T-helper 1 cell treated with Interleukin-12 subunit alpha and Interleukin-12 subunit beta and Interleukin-4 antibody, amounts not matched to agents 30 μg/mL and 1 μg/mL, for 36 hours (primary cell): ENCODE results near the gene NAT16.
"Not testable (repeated sequence)": the region's sequence is repeated elsewhere in the genome, so short reads cannot be mapped to it uniquely, and the experiment has no call there.

Experiments used
- H3K27ac Mint-ChIP-seq: one replicate; pipeline ENCODE4 v1.8.0; 2021; ENCODE audit warnings: mild to moderate bottlenecking, mixed read lengths
- H3K27me3 Mint-ChIP-seq: one replicate; pipeline ENCODE4 v1.8.0; 2021; ENCODE audit warnings: low read depth, mixed read lengths
- H3K36me3 Mint-ChIP-seq: one replicate; pipeline ENCODE4 v1.8.0; 2021; ENCODE audit warnings: low read depth, mixed read lengths
- H3K4me1 Mint-ChIP-seq: one replicate; pipeline ENCODE4 v1.8.0; 2021; ENCODE audit warnings: low read depth, mixed read lengths
- H3K4me3 Mint-ChIP-seq: one replicate; pipeline ENCODE4 v1.8.0; 2021; ENCODE audit warnings: mild to moderate bottlenecking, moderate library complexity, mixed read lengths
- H3K9me3 Mint-ChIP-seq: one replicate; pipeline ENCODE4 v1.8.0; 2021; ENCODE audit warnings: mixed read lengths

The NAT16 gene

DNA sequence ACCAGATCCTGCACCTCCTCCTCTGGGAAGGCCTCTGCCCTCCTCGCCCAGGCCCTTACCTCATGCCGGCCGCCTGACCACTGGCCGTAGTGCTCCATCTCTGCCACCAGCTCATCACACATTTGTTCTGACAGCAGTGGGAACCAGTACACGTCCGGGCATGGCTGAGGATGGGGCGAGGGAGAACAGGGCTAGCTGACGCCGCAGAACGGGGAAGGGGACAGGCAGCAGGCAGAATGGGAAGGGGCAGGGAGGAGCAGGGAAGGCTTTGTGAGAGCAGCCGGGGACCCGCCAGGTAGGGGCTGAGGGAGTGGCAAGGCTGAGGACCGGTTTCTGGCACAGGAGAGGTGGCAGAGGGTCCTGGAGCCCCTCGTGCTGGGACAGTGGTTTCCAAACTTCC is 28.7 kb upstream of the NAT16 start:
- Mint-ChIP-seq H3K9me3 (no peaks in the 10 kb centered on the region), H3K4me1 (peaks cover under 1% of the 10 kb centered on the region), H3K27ac (no peak overlapping the region), H3K27me3 (peaks cover 6% of the 10 kb centered on the region), H3K4me3 (no peak overlapping the region), H3K36me3 (peaks cover 13% of the 10 kb centered on the region)

- Mint-ChIP-seq H3K36me3 (peaks cover 13% of the 10 kb centered on the region), H3K27me3 (peaks cover 18% of the 10 kb centered on the region), H3K4me3 (no peak overlapping the region), H3K27ac (no peak overlapping the region), H3K4me1 (peaks cover 2% of the 10 kb centered on the region), H3K9me3 (no peaks in the 10 kb centered on the region)
Observed at GRCh38 chr7:101207459-101207858, 27.4 kb upstream of the NAT16 start.

DNA sequence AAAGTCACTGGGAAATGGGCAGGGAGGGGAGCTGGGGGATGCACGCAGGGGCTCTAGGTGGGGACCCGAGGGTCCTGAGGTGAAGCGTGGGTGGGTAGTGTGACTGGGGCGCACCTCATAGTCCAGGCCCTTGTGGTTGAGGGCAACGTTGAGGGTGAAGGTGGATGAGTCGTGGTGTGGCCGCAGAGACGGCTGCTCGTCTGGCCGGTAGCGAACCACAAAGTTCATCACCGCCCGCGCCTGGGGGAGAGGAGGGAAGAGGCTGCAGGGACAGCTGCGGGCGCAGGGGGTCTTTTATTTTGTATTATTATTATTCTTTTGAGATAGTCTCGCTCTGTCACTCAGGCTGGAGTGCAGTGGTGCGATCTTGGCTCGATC is 26.6 kb upstream of the NAT16 start:
- Mint-ChIP-seq H3K4me3 (no peak overlapping the region), H3K27ac (no peak overlapping the region), H3K9me3 (no peaks in the 10 kb centered on the region), H3K4me1 (peaks cover 2% of the 10 kb centered on the region), H3K36me3 (peaks cover 13% of the 10 kb centered on the region), H3K27me3 (peaks cover 21% of the 10 kb centered on the region)

DNA sequence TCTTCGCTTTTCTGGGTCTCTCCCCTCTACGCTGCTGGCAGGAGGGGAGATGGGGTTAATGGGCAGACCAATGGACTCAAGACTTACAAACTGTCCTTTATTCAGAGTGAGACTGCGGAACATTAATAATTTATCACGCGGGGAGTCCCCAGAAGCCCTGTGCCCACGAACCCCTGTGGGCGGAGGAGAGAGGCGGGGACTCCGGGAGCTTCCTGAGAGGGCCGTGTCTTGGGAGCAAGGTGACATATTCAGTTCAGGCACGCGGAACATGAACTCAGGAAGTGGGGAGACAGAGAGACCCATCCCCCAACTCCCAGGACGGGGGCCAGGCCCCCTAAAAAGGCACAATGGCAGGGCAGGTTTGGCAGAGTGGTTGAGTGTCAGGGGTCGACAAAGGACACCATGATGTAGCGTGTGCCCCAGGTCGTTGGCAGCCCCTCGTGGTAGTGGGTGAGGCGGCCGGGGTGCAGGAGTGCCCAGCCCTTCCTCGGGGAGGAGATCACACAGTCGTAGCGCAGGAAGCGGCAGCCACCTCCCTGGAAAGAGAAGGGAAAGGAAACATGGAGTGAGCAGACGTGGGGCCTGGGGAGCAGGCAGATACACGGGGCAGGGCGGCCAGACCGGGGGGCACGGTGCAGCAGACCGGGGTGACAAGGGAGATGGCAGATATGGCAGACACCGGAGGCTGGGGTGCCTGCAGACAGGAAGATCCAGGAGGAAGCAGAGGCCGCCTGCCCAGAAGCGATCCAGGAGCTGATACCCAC is 26.0 kb upstream of the NAT16 start:
- Mint-ChIP-seq H3K36me3 (peaks cover 13% of the 10 kb centered on the region), H3K4me3 (no peak overlapping the region), H3K27me3 (peaks cover 27% of the 10 kb centered on the region), H3K27ac (no peak overlapping the region), H3K9me3 (no peaks in the 10 kb centered on the region), H3K4me1 (peaks cover 2% of the 10 kb centered on the region)

DNA sequence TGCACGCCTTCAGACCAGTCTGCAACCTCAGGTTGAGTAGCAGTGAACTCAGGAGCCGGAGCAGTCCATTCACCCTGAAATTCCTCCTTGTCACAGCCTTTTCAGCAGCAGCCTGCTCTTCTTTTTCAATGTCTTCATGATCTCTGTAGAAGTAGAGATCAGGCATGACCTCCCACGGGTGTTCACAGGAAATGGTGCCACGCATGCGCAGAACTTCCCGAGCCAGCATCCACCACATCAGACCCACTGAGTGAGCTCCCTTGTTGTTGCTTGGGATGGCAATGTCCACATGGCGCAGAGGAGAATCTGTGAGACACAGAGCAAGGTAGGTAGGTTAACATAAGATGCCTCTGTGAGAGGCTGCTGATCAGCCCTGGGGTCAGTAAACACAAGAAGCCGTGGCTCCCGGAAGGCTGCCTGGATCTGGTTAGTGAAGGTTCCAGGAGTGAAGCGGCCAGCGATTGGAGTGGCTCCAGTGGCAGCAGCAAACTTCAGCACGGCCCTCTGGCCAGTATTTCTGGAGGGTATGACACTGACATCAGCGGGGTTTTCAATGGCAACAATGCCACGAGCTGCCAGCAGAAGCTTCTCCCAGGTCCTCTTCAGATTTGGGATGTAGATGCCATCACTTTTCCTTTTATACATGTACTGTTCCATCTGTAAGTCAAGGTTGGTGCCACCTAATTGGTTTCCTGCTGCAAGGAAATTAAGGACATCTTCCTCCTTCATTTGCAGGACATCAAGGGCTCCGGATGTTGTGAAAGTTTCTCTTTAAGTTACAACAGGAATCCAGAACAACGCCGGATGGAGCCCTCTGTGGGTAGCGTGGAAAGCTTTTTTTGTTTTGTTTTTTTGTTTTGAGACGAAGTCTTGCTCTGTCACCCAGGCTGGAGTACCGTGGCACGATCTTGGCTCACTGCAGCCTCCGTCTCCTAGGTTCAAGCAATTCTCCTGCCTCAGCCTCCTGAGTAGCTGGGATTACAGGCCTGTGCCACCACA is 23.9 kb upstream of the NAT16 start:
- peaks cover 13% of the 10 kb centered on the region for H3K36me3 Mint-ChIP-seq
- H3K9me3 Mint-ChIP-seq, H3K4me1 Mint-ChIP-seq: not testable (repeated sequence)
- H3K4me3 Mint-ChIP-seq = peak overlapping the region; percentile 73
- peaks cover 39% of the 10 kb centered on the region for H3K27me3 Mint-ChIP-seq
- peak overlapping the region; percentile 84 for H3K27ac Mint-ChIP-seq

DNA sequence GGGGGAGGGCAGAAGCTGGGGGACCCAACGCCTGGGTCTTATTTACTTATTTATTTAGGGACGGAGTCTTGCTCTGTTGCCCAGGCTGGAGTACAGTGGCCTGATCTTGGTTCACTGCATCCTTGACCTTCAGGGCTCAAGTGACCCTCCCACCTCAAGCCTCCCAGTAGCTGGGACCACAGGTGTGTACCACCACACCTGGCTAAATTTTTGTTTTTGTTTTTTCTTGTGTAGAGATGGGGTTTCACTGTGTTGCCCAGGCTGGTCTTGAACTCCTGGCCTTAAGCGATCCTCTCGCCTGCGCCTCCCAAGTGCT is 22.5 kb upstream of the NAT16 start:
- H3K4me3 Mint-ChIP-seq = no peak overlapping the region
- H3K4me1 Mint-ChIP-seq = peaks cover 3% of the 10 kb centered on the region
- H3K36me3 Mint-ChIP-seq = peaks cover 7% of the 10 kb centered on the region
- H3K9me3 Mint-ChIP-seq = no peaks in the 10 kb centered on the region
- peaks cover 39% of the 10 kb centered on the region for H3K27me3 Mint-ChIP-seq
- H3K27ac Mint-ChIP-seq = no peak overlapping the region

GRCh38 chr7:101201695-101202602 is 21.9 kb upstream of the NAT16 start:
- Mint-ChIP-seq H3K4me1 (peaks cover 3% of the 10 kb centered on the region), H3K27ac (no peak overlapping the region), H3K9me3 (no peaks in the 10 kb centered on the region), H3K36me3 (peaks cover 7% of the 10 kb centered on the region), H3K4me3 (no peak overlapping the region), H3K27me3 (peaks cover 39% of the 10 kb centered on the region)

- peaks cover 4% of the 10 kb centered on the region for H3K36me3 Mint-ChIP-seq
- peaks cover 3% of the 10 kb centered on the region for H3K4me1 Mint-ChIP-seq
- no peak within 1 kb of the TSS for H3K4me3 Mint-ChIP-seq
- no peaks in the 10 kb centered on the region for H3K9me3 Mint-ChIP-seq
- no peak within 1 kb of the TSS for H3K27ac Mint-ChIP-seq
- H3K27me3 Mint-ChIP-seq = peaks cover 39% of the 10 kb centered on the region
Observed at GRCh38 chr7:101200862-101201599, 20.9 kb upstream of the NAT16 start, which contains the start of gene MOGAT3. TSS of gene MOGAT3 (minus strand) at chr7:101201036. CDS start at chr7:101200854, 182 bp downstream.

GRCh38 chr7:101200504-101200861 is 20.4 kb upstream of the NAT16 start:
- H3K9me3 Mint-ChIP-seq = no peaks in the 10 kb centered on the region
- H3K27me3 Mint-ChIP-seq = peaks cover 39% of the 10 kb centered on the region
- H3K4me3 Mint-ChIP-seq = no peak overlapping the region
- no peak overlapping the region for H3K27ac Mint-ChIP-seq
- H3K4me1 Mint-ChIP-seq = peaks cover 3% of the 10 kb centered on the region
- no peaks in the 10 kb centered on the region for H3K36me3 Mint-ChIP-seq

- peaks cover 44% of the 10 kb centered on the region for H3K27me3 Mint-ChIP-seq
- H3K4me3 Mint-ChIP-seq, H3K4me1 Mint-ChIP-seq, H3K36me3 Mint-ChIP-seq, H3K9me3 Mint-ChIP-seq, H3K27ac Mint-ChIP-seq: not testable (repeated sequence)
Observed at GRCh38 chr7:101199522-101199921, 19.4 kb upstream of the NAT16 start.

DNA sequence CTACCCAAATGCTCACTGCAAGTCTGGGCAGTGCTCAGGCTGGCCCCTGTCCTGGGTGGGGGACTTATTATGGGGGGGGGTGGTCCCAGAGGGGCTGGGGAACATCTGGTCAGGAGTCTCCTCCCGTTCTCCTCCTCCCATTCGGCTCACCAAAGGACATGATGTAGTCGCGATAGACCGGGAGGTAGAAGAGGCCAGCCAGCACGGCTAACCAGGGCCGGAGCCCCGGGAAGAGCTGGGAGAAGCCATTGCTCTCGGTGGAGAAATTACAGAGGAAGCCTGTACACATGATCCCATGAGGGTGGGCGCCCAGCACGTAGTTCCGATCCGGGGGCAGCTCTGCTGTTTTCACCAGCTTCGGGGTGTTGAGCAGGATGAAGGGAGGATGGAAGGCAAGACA is 18.4 kb upstream of the NAT16 start:
- Mint-ChIP-seq H3K36me3 (no peaks in the 10 kb centered on the region), H3K4me3 (no peak overlapping the region), H3K27me3 (peaks cover 35% of the 10 kb centered on the region)

DNA sequence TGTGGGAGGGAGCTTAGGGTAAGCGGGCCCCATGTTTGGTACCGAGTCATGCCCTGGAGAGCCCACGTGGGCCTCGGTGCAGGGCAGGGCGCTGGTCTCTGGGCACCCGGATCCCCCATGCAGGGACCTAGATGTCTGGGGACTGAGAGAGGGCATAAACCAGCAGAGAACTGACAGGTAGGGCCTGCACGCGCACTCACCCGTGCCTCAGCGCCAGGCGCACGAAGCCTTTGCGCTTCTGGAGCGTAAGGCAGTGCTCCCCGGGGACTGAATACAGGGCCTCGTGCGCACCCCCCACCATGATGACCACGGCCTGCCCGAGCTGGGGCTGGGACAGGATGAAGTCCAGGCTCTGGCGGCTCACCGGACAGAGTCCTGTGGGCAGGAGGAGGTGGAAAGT is 17.9 kb upstream of the NAT16 start:
- Mint-ChIP-seq H3K36me3 (no peaks in the 10 kb centered on the region), H3K4me3 (no peak overlapping the region), H3K27me3 (peaks cover 31% of the 10 kb centered on the region), H3K9me3 (no peaks in the 10 kb centered on the region), H3K27ac (no peak overlapping the region), H3K4me1 (peaks cover 1% of the 10 kb centered on the region)

More for the DNA sequence above, 18.4 kb upstream of the NAT16 start:
- no peaks in the 10 kb centered on the region for H3K9me3 Mint-ChIP-seq
- peaks cover 1% of the 10 kb centered on the region for H3K4me1 Mint-ChIP-seq
- no peak overlapping the region for H3K27ac Mint-ChIP-seq

DNA sequence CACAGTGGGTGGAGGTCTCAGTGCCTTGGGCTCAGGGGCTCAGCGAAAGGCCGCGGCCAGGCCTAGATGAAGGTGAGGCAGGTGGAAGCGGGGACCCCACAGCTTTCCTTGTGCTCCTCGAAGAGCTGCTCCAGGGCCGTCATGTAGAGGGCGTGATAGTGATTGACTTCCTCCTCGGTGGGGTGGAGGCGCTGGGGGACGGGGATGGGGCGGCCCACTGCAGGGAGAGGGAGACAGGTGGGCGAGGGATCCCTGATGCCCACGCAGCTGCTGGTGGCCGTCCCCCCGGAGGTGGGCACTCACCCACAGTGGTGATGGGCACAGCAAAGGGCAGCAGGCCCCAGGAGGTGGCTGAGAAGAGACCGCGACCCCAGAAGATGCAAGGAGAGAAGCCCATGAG is 15.8 kb upstream of the NAT16 start:
- Mint-ChIP-seq H3K9me3 (no peaks in the 10 kb centered on the region), H3K27me3 (peaks cover 18% of the 10 kb centered on the region), H3K4me1 (peaks cover 2% of the 10 kb centered on the region), H3K4me3 (no peak overlapping the region), H3K27ac (no peak overlapping the region), H3K36me3 (no peaks in the 10 kb centered on the region)

- H3K36me3 Mint-ChIP-seq = no peaks in the 10 kb centered on the region
- H3K4me1 Mint-ChIP-seq = peaks cover 2% of the 10 kb centered on the region
- no peak overlapping the region for H3K27ac Mint-ChIP-seq
- H3K4me3 Mint-ChIP-seq = no peak overlapping the region
- peaks cover 18% of the 10 kb centered on the region for H3K27me3 Mint-ChIP-seq
- H3K9me3 Mint-ChIP-seq = no peaks in the 10 kb centered on the region
Observed at GRCh38 chr7:101189109-101189508, 9.0 kb upstream of the NAT16 start.
